ENCODE data around the gene PDLIM1.

Gene PDLIM1

DNA sequence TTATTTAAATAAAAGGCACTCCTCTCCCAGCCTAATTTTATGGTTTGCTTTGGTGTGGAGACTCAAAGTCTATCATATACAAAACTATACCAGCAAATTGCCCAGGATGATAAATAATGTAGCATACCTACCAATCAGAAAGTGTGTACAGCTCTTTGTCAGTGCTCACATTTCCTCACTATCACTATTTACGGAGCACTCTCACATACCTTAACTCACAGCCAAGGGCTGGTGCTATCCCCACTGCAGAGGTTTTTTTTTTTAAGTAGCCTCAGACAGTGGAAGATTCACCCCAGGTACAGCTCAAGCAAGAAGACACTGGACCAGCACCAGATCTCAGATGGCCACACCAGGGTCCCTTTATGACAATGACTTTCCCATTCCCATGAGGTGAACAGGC is 2.5 kb downstream of the PDLIM1 start:
- peak overlapping the region; percentile 90 for H3K4me3 ChIP-seq (ENCODE audit: low read depth, low read length)
- no peak for TF ChIP-seq CTCF (IDR thresholded peaks at IDR 0.05; ENCODE audit: low read depth, low read length)

GRCh38 chr10:95287281-95287680 is 3.5 kb downstream of the PDLIM1 start:
- H3K4me3 ChIP-seq (ENCODE audit: low read depth, low read length): no peak overlapping the region
- no peak for TF ChIP-seq CTCF (IDR thresholded peaks at IDR 0.05; ENCODE audit: low read depth, low read length)

- TF ChIP-seq CTCF (IDR thresholded peaks at IDR 0.05; ENCODE audit: low read depth, low read length): no peak
- no peak overlapping the region for H3K4me3 ChIP-seq (ENCODE audit: low read depth, low read length)
These were observed 4.1 kb downstream of the PDLIM1 start for GRCh38 chr10:95286707-95287106.

- no peak overlapping the region for H3K4me3 ChIP-seq (ENCODE audit: low read depth, low read length)
- no peak for TF ChIP-seq CTCF (IDR thresholded peaks at IDR 0.05; ENCODE audit: low read depth, low read length)
These were observed 5.2 kb downstream of the PDLIM1 start for GRCh38 chr10:95285556-95285955.

DNA sequence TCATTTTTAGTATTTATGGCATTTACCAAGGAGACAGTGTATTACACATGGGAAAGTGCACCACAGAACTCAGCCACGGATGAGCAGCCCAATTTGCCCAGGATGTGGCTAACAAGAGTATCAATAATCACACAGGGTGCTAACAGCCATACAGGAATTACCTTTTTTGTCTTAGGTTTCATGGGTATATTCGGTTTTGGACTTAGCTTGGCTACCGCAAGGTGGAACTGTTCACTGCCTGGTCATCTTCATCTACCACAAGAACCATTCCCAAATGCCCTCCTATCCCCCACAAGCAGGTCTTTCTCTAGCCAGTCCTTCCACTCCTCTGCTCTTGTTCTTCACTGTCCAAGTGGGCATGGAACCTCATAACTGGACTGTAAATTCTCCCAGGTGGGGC is 6.0 kb downstream of the PDLIM1 start:
- no peak overlapping the region for H3K4me3 ChIP-seq (ENCODE audit: low read depth, low read length)
- TF ChIP-seq CTCF (IDR thresholded peaks at IDR 0.05; ENCODE audit: low read depth, low read length): no peak

DNA sequence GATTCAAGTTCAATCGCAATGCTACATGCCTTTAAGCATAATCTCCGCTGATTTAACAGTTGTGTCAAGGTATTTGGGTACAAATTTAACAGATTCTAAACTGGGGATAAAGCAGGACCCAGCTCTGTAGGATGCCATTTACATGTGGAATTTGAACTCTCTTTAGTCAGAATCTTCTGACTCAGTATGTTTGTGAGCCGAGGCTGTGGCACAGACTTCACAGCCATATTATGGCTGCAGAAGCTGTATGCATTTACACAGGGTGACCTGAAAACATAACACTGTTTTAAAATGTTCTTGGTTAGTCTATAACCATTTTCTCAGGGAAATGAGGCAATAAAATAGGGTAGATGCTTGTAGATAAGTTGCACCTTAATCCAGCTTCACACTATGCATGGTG is 8.7 kb downstream of the PDLIM1 start:
- no peak for TF ChIP-seq CTCF (IDR thresholded peaks at IDR 0.05; ENCODE audit: low read depth, low read length)
- H3K4me3 ChIP-seq (ENCODE audit: low read depth, low read length): no peak overlapping the region

DNA sequence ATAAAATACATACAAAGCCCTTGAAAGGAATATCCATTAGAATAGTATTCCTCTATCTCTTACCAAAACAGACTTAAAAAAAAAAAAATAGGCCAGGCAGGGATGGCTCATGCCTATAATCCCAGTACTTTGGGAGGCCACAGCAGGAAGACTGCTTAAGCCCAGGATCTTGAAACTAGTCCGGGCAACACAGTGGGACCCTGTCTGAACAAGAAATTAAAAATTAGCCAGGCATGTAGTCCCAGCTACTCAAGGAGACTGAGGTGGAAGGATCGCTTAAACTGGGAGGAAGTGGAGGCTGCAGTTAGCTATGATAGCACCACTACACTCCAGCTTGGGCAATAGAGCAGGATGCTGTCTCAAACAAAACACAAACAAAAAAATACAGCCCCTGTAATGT is 9.6 kb downstream of the PDLIM1 start:
- no peak for TF ChIP-seq CTCF (IDR thresholded peaks at IDR 0.05; ENCODE audit: low read depth, low read length)
- no peak overlapping the region for H3K4me3 ChIP-seq (ENCODE audit: low read depth, low read length)

Measured in WI38 (cell line).